Neutrophil (primary cell): Measurements from ENCODE around the gene XG.

Source experiments
- H3K27ac ChIP-seq: fragments of 200-600 bp; sonication (generic); 2 replicates; pipeline ENCODE4 v1.5.1; 2016; ENCODE audit warnings: mild to moderate bottlenecking, moderate library complexity
- H3K27me3 ChIP-seq: fragments of 200-600 bp; sonication (generic); 2 replicates; pipeline ENCODE4 v1.6.0; 2016; ENCODE audit warnings: mild to moderate bottlenecking
- H3K36me3 ChIP-seq: fragments of 200-600 bp; sonication (generic); 2 replicates; pipeline ENCODE4 v1.5.1; 2017
- H3K4me1 ChIP-seq, 2 experiments: fragments of 200-600 bp in 1 of 2; sonication (generic) in 1 of 2; 1 replicate in 1 of 2; 2 replicates in 1 of 2; pipeline versions ENCODE4 v1.5.1 to v1.6.1; 2013 to 2016; ENCODE audit warnings: low read depth in 1 of 2, low read length in 1 of 2, mild to moderate bottlenecking in 1 of 2, moderate library complexity in 1 of 2; ENCODE audit not compliant: control insufficient read depth in 1 of 2, insufficient read depth in 1 of 2
- H3K4me3 ChIP-seq, 2 experiments: fragments of 200-600 bp in 1 of 2; sonication (generic) in 1 of 2; 1 replicate in 1 of 2; 2 replicates in 1 of 2; pipeline ENCODE4 v1.5.1; 2013 to 2016; ENCODE audit warnings: low read depth in 1 of 2, low read length in 1 of 2, mild to moderate bottlenecking in 1 of 2, moderate library complexity in 1 of 2
- H3K9me3 ChIP-seq: fragments of 200-600 bp; sonication (generic); 2 replicates; pipeline ENCODE4 v1.5.1; 2016
- TF ChIP-seq, protein P1 (sequence below): fragments of 200-600 bp; sonication (generic); IDR thresholded peaks from 2 replicates; pipeline ENCODE4 v1.5.1; 2016; ENCODE audit warnings: antibody characterized with exemption

Gene XG

DNA sequence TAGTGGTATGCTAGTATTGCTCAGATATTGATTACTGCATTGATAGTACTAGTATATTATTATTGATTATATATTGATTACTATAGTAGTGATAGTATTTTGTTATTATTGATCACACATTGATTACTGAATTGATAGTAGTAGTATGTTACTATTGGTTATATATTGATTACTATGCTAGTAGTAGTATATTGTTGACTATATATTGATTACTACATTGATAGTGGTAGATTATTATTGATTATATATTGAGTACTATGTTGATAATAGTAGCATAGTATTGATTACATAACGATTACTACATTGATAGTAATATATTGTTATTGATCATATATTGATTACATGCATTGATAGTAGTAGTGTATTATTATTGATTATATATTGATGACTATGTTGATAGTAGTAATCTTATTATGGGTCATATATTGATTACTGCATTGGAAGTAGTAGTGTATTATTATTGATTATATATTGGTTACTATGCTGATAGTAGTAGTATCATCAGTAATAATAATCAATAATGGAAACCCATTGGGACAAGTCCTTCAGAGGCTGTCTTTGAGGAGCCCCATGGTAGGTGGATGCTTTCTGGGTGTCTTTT is 107.5 kb downstream of the XG start:
- no peak overlapping the region for H3K27ac ChIP-seq
- H3K27me3 ChIP-seq: no peaks in the 10 kb centered on the region
- H3K4me3 ChIP-seq: no peak overlapping the region
- TF ChIP-seq, protein P1, sequence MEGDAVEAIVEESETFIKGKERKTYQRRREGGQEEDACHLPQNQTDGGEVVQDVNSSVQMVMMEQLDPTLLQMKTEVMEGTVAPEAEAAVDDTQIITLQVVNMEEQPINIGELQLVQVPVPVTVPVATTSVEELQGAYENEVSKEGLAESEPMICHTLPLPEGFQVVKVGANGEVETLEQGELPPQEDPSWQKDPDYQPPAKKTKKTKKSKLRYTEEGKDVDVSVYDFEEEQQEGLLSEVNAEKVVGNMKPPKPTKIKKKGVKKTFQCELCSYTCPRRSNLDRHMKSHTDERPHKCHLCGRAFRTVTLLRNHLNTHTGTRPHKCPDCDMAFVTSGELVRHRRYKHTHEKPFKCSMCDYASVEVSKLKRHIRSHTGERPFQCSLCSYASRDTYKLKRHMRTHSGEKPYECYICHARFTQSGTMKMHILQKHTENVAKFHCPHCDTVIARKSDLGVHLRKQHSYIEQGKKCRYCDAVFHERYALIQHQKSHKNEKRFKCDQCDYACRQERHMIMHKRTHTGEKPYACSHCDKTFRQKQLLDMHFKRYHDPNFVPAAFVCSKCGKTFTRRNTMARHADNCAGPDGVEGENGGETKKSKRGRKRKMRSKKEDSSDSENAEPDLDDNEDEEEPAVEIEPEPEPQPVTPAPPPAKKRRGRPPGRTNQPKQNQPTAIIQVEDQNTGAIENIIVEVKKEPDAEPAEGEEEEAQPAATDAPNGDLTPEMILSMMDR: no peak
- H3K9me3 ChIP-seq: no peaks in the 10 kb centered on the region
- H3K4me1 ChIP-seq: no peaks in the 10 kb centered on the region
- H3K36me3 ChIP-seq: no peaks in the 10 kb centered on the region

DNA sequence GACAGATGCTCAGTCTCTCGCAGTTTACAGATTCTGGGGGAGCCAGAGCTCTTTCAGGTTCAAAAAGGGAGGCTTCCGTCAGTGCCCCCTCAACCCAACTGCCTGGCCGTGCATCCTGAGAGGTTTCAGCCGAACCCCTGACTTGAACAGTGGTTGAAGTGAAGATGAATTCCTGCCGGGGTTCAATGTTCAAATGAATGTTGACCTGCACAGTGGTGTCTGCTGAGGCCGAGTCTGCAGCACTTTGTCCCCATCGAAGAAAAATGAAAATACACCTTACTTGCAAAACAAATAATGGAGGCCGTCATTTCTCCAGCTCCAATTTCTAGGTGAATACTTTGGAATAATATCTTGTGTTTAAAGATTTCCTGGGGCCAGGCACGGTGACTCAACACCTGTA is 110.6 kb downstream of the XG start:
- Histone ChIP-seq H3K27ac (no peak overlapping the region), H3K4me1 (no peaks in the 10 kb centered on the region), H3K27me3 (no peaks in the 10 kb centered on the region), H3K9me3 (no peaks in the 10 kb centered on the region), H3K4me3 (no peak overlapping the region), H3K36me3 (no peaks in the 10 kb centered on the region)
- TF ChIP-seq, protein P1: no peak

DNA sequence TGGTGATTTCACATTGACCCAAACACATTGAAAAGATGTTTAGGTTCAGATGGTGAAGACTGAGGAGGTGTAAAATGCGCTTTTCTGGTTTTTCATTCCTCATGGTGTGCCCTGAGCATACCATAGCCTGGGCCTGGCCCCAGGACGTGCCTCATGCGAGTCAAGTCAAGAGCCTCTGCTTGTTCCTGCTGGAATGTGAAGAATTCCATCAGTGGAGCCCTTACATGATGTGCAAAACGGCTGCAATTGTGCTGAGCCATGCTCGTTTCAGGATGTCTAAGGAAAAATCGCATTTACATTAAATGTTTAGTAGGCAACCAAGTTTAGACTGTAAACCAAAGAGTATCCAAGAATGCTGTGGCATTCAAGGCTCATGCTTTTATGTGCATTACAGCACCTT is 111.8 kb downstream of the XG start:
- Histone ChIP-seq H3K27me3 (no peaks in the 10 kb centered on the region), H3K4me1 (no peaks in the 10 kb centered on the region), H3K9me3 (no peaks in the 10 kb centered on the region), H3K4me3 (no peak overlapping the region), H3K27ac (no peak overlapping the region), H3K36me3 (no peaks in the 10 kb centered on the region)
- TF ChIP-seq, protein P1: no peak
